ENCODE measurements around the gene KCTD16. TPM values are rescaled to one million over a fixed set of nuclear protein-coding genes. Genes with fewer than 3 reads are reported as not detected.

Gene KCTD16
- total and polyA plus RNA-seq, 2 donors (not counting 1 experiment from before 2014, with no cell fraction given): not detected

GRCh38 chr5:144331361-144331760 lies 160.7 kb downstream of the KCTD16 start:
- Histone ChIP-seq H3K4me2 (replicated peaks; ENCODE audit: low read depth, low read length, poor library complexity, severe bottlenecking) (no peak overlapping the region), H3K9me3 (ENCODE audit: control extremely low read depth in 1 of 3, control insufficient read depth in 2 of 3, insufficient read depth in 1 of 3, low read length in 2 of 3) (no peaks in the 10 kb centered on the region), H3K9ac (ENCODE audit: low read length) (no peak overlapping the region), H3K27me3 (replicated peaks in 1 of 4; ENCODE audit: control extremely low read depth in 1 of 4, control insufficient read depth in 3 of 4, insufficient read depth in 4 of 4, low read length in 3 of 4) (no peaks in the 10 kb centered on the region), H3K4me3 (ENCODE audit: control extremely low read depth in 1 of 5, extremely low read depth in 1 of 5, insufficient read depth in 1 of 5, low read depth in 2 of 5, low read length in 4 of 5) (no peak overlapping the region), H3K4me1 (ENCODE audit: control insufficient read depth in 2 of 2, insufficient read depth in 2 of 2, low read length in 2 of 2) (no peaks in the 10 kb centered on the region), H2AFZ (ENCODE audit: insufficient read depth, low read depth, low read length, poor library complexity, severe bottlenecking) (no peak overlapping the region), H4K20me1 (ENCODE audit: control insufficient read depth, insufficient read depth, low read length, poor library complexity, severe bottlenecking) (no peaks in the 10 kb centered on the region), H3K79me2 (ENCODE audit: control insufficient read depth, insufficient read depth, low read length) (no peaks in the 10 kb centered on the region), H3K27ac (ENCODE audit: low read length in 2 of 2) (no peak overlapping the region), H3K36me3 (replicated peaks in 1 of 2; ENCODE audit: control extremely low read depth in 1 of 2, control insufficient read depth in 1 of 2, extremely low read depth in 1 of 2, insufficient read depth in 2 of 2, low read length in 1 of 2) (no peaks in the 10 kb centered on the region)
- Mint-ChIP-seq H3K27me3 (no peaks in the 10 kb centered on the region), H3K9me3 (ENCODE audit: insufficient read depth) (no peaks in the 10 kb centered on the region), H3K27ac (no peak overlapping the region), H3K4me3 (no peak overlapping the region), H3K4me1 (no peaks in the 10 kb centered on the region)
- ChIA-PET POLR2A (no interaction called here), CTCF (interaction anchor here (0.6 kb wide), 1 partner anchor 30 kb away, joined by 3 read pairs; no protein-coding TSS in a partner anchor)
- no peak for ATAC-seq (ENCODE audit: low read depth)
- intact Hi-C loops (cut with micrococcal nuclease): no loop called here
- TF ChIP-seq CTCF (IDR thresholded peaks at IDR 0.05): no peak
- no peak for DNase-seq

DNA sequence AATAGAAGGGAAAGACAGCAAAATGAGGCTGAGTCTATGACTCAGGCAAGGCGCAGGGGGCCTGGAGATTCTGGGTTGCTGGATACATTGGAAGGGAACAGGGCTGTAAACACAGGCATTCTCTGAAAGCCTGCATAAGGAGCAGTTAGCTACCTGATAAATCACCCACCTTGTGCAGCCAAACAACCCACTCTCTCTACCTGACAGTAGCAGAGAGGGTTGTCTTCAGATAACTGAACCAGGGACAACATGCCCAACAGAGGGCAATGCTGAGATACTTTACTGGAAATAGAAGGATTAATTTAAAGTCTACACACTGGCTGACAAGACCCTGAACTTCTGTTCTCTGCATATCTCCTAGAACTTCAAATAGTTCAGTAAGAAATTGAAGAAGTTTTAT lies 161.6 kb downstream of the KCTD16 start:
- no CpG with 5 or more reads among the region's 1 CpG for WGBS (ENCODE audit: insufficient coverage)
- CTCF ChIA-PET: no interaction called here
- Mint-ChIP-seq H3K4me3 (no peak overlapping the region), H3K9me3 (ENCODE audit: insufficient read depth) (no peaks in the 10 kb centered on the region), H3K4me1 (no peaks in the 10 kb centered on the region), H3K27ac (no peak overlapping the region), H3K27me3 (no peaks in the 10 kb centered on the region)
- no peaks in the 10 kb centered on the region for H3K9me3 ChIP-seq (ENCODE audit: control extremely low read depth in 1 of 3, control insufficient read depth in 2 of 3, insufficient read depth in 1 of 3, low read length in 2 of 3)
- H3K4me1 ChIP-seq (ENCODE audit: control insufficient read depth in 2 of 2, insufficient read depth in 2 of 2, low read length in 2 of 2): no peaks in the 10 kb centered on the region
- intact Hi-C loops (cut with micrococcal nuclease): no loop called here
- DNase-seq (no peak), ATAC-seq (ENCODE audit: low read depth) (no peak)
- no peaks in the 10 kb centered on the region for H3K27me3 ChIP-seq (replicated peaks in 1 of 4; ENCODE audit: control extremely low read depth in 1 of 4, control insufficient read depth in 3 of 4, insufficient read depth in 4 of 4, low read length in 3 of 4)
- no peak overlapping the region for H2AFZ ChIP-seq (ENCODE audit: insufficient read depth, low read depth, low read length, poor library complexity, severe bottlenecking)
- H3K36me3 ChIP-seq (replicated peaks in 1 of 2; ENCODE audit: control extremely low read depth in 1 of 2, control insufficient read depth in 1 of 2, extremely low read depth in 1 of 2, insufficient read depth in 2 of 2, low read length in 1 of 2): no peaks in the 10 kb centered on the region
- TF ChIP-seq CTCF (IDR thresholded peaks at IDR 0.05): no peak
- no peak for TF ChIP-seq EZH2 (IDR thresholded peaks at IDR 0.05; ENCODE audit: borderline replicate concordance, insufficient read depth, low read depth, low read length, poor library complexity, severe bottlenecking)
- H3K4me3 ChIP-seq (ENCODE audit: control extremely low read depth in 1 of 5, extremely low read depth in 1 of 5, insufficient read depth in 1 of 5, low read depth in 2 of 5, low read length in 4 of 5): no peak overlapping the region
- H4K20me1 ChIP-seq (ENCODE audit: control insufficient read depth, insufficient read depth, low read length, poor library complexity, severe bottlenecking): no peaks in the 10 kb centered on the region
- POLR2A ChIA-PET: no interaction called here
- H3K79me2 ChIP-seq (ENCODE audit: control insufficient read depth, insufficient read depth, low read length): no peaks in the 10 kb centered on the region
- no peak overlapping the region for H3K9ac ChIP-seq (ENCODE audit: low read length)
- H3K4me2 ChIP-seq (replicated peaks; ENCODE audit: low read depth, low read length, poor library complexity, severe bottlenecking): no peak overlapping the region
- no peak overlapping the region for H3K27ac ChIP-seq (ENCODE audit: low read length in 2 of 2)
